HG03354 (cell line): ENCODE measurements around the gene SRR.

Experiments used
- ATAC-seq: cut with Tn5 transposase; IDR thresholded peaks from one replicate; pipeline ENCODE4 v1.9.1; 2021; ENCODE audit warnings: mild to moderate bottlenecking; ENCODE audit not compliant: unreplicated experiment, poor library complexity, severe bottlenecking

The SRR gene

GRCh38 chr17:2337544-2338314, 34.0 kb downstream of the SRR start:
- peak; percentile 24 for ATAC-seq

- ATAC-seq, result no peak
Observed at GRCh38 chr17:2338315-2338657, 34.5 kb downstream of the SRR start.

GRCh38 chr17:2343421-2343820, 39.7 kb downstream of the SRR start:
- no peak for ATAC-seq

- ATAC-seq, result no peak
Observed at GRCh38 chr17:2344528-2344927, 40.8 kb downstream of the SRR start.

GRCh38 chr17:2346475-2346874, 42.7 kb downstream of the SRR start:
- ATAC-seq, result no peak

- ATAC-seq, result no peak
Observed at GRCh38 chr17:2347805-2348685, 44.3 kb downstream of the SRR start.

GRCh38 chr17:2351269-2351668, 47.5 kb downstream of the SRR start:
- no peak for ATAC-seq

GRCh38 chr17:2354311-2354710, 50.6 kb downstream of the SRR start:
- ATAC-seq, result no peak

- ATAC-seq, result no peak
Observed at GRCh38 chr17:2357237-2357636, 53.5 kb downstream of the SRR start.

GRCh38 chr17:2357931-2358434, 54.2 kb downstream of the SRR start:
- ATAC-seq, result no peak

GRCh38 chr17:2361010-2361760, 57.4 kb downstream of the SRR start:
- ATAC-seq, result no peak

- no peak for ATAC-seq
Observed at GRCh38 chr17:2362016-2362415, 58.3 kb downstream of the SRR start.

- no peak for ATAC-seq
Observed at GRCh38 chr17:2362416-2362815, 58.7 kb downstream of the SRR start.

- ATAC-seq, result no peak
Observed at GRCh38 chr17:2362881-2363280, 59.1 kb downstream of the SRR start.

GRCh38 chr17:2363318-2363717, 59.6 kb downstream of the SRR start:
- ATAC-seq, result no peak

GRCh38 chr17:2363851-2364762, 60.4 kb downstream of the SRR start:
- no peak for ATAC-seq

GRCh38 chr17:2364763-2365116, 61.0 kb downstream of the SRR start:
- ATAC-seq, result no peak

GRCh38 chr17:2365132-2365531, 61.4 kb downstream of the SRR start:
- ATAC-seq, result no peak

- no peak for ATAC-seq
Observed at GRCh38 chr17:2366747-2367494, 63.2 kb downstream of the SRR start.
